ENCODE results near the gene CFAP410. TPM values are rescaled to one million over a fixed set of nuclear protein-coding genes. Genes with fewer than 3 reads are reported as not detected.

The CFAP410 gene
- total RNA-seq, 1 donor from 2014 or later = 25.4 TPM

DNA sequence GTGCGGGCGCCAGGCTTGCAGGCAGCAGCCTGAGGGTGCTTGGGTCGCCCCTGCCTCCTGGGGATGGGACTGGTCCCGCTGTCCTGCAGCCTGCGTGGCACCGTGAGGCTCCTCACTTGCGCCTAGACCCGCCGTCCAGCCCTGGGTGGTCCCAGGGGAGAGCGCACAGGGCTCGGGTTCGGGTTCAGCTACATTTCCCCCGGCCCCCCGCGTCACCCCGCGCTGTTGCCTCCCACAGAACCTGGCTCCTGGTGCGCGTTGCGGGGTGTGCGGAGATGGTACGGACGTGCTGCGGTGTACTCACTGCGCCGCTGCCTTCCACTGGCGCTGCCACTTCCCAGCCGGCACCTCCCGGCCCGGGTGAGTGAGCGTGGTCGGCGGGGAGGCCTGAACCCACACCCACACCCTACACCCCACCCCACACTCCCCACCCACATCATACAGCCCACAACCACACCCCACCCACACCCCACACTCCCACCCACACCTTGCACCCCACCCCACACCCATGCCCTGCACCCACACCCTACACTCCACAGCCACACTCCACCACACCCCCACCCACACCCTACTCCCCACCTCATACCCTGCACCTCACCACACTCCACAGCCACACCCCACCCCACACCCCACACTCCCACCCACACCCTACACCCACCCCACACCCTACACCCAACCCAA lies 45.5 kb downstream of the CFAP410 start:
- intact Hi-C loops (cut with DNase I) = no loop called here
- H3K27ac ChIP-seq = no peak overlapping the region
- no peaks in the 10 kb centered on the region for H3K36me3 ChIP-seq
- no peaks in the 10 kb centered on the region for H3K9me3 ChIP-seq
- ATAC-seq (no peak), DNase-seq (no peak)
- H3K27me3 ChIP-seq = no peaks in the 10 kb centered on the region
- TF ChIP-seq, protein P1, sequence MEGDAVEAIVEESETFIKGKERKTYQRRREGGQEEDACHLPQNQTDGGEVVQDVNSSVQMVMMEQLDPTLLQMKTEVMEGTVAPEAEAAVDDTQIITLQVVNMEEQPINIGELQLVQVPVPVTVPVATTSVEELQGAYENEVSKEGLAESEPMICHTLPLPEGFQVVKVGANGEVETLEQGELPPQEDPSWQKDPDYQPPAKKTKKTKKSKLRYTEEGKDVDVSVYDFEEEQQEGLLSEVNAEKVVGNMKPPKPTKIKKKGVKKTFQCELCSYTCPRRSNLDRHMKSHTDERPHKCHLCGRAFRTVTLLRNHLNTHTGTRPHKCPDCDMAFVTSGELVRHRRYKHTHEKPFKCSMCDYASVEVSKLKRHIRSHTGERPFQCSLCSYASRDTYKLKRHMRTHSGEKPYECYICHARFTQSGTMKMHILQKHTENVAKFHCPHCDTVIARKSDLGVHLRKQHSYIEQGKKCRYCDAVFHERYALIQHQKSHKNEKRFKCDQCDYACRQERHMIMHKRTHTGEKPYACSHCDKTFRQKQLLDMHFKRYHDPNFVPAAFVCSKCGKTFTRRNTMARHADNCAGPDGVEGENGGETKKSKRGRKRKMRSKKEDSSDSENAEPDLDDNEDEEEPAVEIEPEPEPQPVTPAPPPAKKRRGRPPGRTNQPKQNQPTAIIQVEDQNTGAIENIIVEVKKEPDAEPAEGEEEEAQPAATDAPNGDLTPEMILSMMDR (IDR thresholded peaks at IDR 0.05) = no peak
- H3K4me3 ChIP-seq = no peak overlapping the region
- peaks cover 16% of the 10 kb centered on the region for H3K4me1 ChIP-seq

DNA sequence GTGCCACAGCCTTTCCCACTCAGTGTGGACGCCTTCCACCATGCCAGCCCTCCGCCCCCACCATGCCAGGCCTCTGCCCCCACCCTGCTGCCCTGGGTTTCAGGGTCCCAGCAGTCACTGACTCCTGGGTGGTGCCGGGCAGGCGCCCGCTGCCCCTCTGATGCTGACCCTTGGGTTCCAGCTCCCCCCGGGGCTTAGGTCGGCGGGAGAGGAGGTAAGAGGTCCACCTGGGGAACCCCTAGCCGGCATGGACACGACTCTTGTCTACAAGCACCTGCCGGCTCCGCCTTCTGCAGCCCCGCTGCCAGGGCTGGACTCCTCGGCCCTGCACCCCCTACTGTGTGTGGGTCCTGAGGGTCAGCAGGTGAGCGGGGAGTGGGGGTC lies 46.4 kb downstream of the CFAP410 start:
- Histone ChIP-seq H3K9me3 (no peaks in the 10 kb centered on the region), H3K27me3 (peaks cover 5% of the 10 kb centered on the region), H3K4me3 (no peak overlapping the region), H3K27ac (no peak overlapping the region), H3K4me1 (peaks cover 11% of the 10 kb centered on the region), H3K36me3 (no peaks in the 10 kb centered on the region)
- intact Hi-C loops (cut with DNase I) = no loop called here
- no peak for ATAC-seq
- TF ChIP-seq, protein P1 (IDR thresholded peaks at IDR 0.05) = no peak
- DNase-seq = no peak

DNA sequence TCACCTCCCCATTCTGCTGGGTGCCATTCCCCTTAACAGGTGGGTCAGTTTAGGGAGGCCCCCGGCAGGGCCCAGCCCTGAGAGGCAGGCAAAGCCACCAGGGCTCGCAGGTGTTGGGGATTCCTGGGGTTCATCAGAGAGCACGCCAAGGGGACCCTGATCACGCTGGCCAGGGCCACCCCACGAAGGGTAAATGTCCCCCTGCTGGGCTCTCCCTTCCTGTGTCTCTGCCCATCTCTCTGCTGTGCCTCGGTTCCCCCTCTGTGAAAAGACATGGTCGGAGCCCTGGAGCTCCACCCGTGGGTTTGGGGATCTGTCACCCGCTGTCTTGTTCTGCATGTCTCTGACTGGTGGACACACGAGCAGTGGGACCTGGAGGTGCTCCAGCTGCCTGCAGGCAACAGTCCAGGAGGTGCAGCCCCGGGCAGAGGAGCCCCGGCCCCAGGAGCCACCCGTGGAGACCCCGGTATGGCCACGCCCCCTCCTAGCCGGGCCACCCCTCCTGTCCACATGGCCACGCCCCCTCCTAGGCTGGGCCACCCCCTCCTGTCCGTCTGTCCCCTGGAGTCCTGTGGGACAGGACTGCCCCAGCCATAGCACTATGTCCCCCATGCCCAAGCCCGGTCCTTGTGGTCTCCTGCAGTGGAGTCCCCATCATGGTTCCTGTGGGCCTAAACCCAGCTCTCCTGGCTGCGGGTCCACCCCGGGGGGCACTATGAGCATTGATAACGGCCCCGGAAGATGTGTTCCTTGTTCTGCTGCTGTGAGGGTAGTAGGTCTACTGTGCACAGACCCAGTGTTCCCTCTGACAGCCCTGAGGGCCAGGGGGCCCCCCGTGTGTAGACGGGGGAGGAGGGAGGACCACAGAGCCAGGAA lies 47.0 kb downstream of the CFAP410 start:
- Histone ChIP-seq H3K4me3 (no peak overlapping the region), H3K27ac (no peak overlapping the region), H3K27me3 (peaks cover 11% of the 10 kb centered on the region), H3K9me3 (no peaks in the 10 kb centered on the region), H3K4me1 (peaks cover 5% of the 10 kb centered on the region), H3K36me3 (no peaks in the 10 kb centered on the region)
- DNase-seq (no peak), ATAC-seq (no peak)
- intact Hi-C loops (cut with DNase I) = no loop called here
- TF ChIP-seq, protein P1 (IDR thresholded peaks at IDR 0.05) = no peak

DNA sequence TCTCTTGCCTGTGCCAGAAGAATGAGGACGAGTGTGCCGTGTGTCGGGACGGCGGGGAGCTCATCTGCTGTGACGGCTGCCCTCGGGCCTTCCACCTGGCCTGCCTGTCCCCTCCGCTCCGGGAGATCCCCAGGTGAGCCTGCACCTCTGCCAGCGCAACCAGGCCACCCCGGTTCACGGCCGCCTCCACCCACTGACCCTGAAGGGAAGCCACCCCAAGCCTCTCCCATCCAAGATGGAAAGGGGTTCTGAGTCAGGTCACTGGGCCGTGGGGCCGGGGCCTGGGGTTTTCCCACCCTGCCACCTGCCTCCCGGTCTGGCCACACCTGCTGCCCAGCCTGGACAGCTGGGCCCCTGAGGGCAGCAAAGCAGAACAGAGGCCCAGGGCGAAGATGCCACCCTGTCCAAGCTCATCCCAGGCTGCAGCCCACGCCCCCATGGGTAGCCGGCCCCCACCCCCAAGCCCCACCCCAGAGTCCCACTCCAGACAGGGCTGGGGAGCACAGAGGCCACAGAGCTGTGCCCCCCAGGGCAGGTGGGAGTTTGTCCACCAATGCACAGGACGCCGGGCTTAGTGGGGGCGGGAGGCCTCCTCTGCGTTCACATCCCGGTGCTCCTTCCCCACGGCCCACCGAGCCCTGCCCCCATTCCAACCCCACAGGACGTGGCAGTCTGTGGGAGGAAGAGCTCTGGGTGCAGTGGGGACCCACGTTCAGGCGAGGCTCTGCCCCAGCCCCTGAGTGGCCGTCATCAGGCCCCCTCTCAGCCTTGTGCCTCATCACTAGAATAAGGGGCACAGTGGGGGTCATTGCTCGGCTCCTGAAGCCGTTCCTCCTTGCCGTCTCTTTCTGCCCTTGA lies 47.9 kb downstream of the CFAP410 start:
- H3K9me3 ChIP-seq = no peaks in the 10 kb centered on the region
- H3K27me3 ChIP-seq = peaks cover 19% of the 10 kb centered on the region
- ATAC-seq = no peak
- H3K36me3 ChIP-seq = no peaks in the 10 kb centered on the region
- H3K4me1 ChIP-seq = peaks cover 5% of the 10 kb centered on the region
- TF ChIP-seq, protein P1 (IDR thresholded peaks at IDR 0.05) = no peak
- intact Hi-C loops (cut with DNase I) = no loop called here
- H3K4me3 ChIP-seq = no peak overlapping the region
- no peak for DNase-seq
- H3K27ac ChIP-seq = no peak overlapping the region

DNA sequence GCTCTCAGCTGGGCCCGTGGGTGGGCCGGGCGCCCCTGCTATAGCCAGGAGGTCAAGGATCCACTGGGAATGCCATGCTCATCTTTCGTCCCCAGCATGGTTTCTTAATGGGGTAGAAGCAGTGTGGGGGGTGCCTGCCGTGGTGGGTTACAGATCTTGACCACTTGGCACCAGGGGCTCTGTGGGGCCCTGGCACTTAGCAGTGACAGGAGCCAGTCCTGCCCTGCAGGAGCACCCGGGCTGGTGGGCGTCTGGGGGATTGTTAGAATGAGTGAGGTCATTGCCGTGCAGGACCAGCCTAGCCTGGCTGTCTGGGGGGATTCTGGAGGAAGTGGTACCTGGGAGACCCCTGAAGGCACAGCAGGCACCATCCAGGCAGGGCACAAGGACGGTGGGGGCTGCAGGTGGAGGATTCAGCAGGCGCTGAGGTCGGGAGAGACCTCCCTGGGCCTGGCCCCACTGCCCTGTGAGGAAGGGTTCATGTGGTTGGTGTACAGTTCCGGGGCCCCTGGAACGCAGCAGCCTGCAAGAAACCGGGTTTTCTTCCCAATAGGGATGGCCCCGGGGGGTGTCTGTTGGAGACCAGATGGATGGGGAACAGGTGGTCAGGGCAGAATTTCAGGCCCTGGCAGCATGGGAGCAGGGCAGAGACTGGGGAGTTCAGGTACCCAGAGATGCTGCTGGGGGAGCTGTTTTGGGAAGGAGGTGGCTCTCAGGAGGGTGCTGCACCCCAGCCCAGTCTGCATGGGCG lies 48.7 kb downstream of the CFAP410 start:
- H3K27ac ChIP-seq = no peak overlapping the region
- TF ChIP-seq, protein P1 (IDR thresholded peaks at IDR 0.05) = no peak
- intact Hi-C loops (cut with DNase I) = no loop called here
- ATAC-seq (no peak), DNase-seq (no peak)
- H3K4me3 ChIP-seq = no peak overlapping the region
- H3K27me3 ChIP-seq = peaks cover 19% of the 10 kb centered on the region
- peaks cover 5% of the 10 kb centered on the region for H3K4me1 ChIP-seq
- H3K9me3 ChIP-seq = no peaks in the 10 kb centered on the region
- H3K36me3 ChIP-seq = no peaks in the 10 kb centered on the region

Measured in upper lobe of right lung (tissue), 1 donor.